Activated B cell treated with CpG ODN at 0.5 μM for 24 hours (primary cell): ENCODE data around the gene PKHD1. TPM values are rescaled to one million over a fixed set of nuclear protein-coding genes. Genes with fewer than 3 reads are reported as not detected.

ENCODE experiments used
- ATAC-seq: fragments of 200-7000 bp; cut with Tn5 transposase; one replicate; pipeline ENCODE4 v1.10.0; 2021; ENCODE audit warnings: low read depth, mild to moderate bottlenecking, moderate library complexity
- CTCF ChIA-PET: fragments of 350-600 bp; sonication (Branson Sonifier 250); formaldehyde crosslinking; loops from one replicate; lab custom pipeline; 2021; ENCODE audit warnings: antibody characterized with exemption; lab: Charles Lee
- POLR2A ChIA-PET: fragments of 350-600 bp; sonication (Branson Sonifier 250); formaldehyde crosslinking; loops from one replicate; lab custom pipeline; 2021; ENCODE audit warnings: antibody characterized with exemption; lab: Charles Lee
- DNase-seq: peaks from one replicate; pipeline ENCODE4 v3.0.0; 2022
- H3K27ac Mint-ChIP-seq: one replicate; pipeline ENCODE4 v1.8.0; 2020; ENCODE audit warnings: mixed read lengths
- H3K27me3 Mint-ChIP-seq: one replicate; pipeline ENCODE4 v1.8.0; 2021; ENCODE audit warnings: mixed read lengths
- H3K36me3 Mint-ChIP-seq: one replicate; pipeline ENCODE4 v1.8.0; 2021; ENCODE audit warnings: low read depth, mixed read lengths
- H3K4me1 Mint-ChIP-seq: one replicate; pipeline ENCODE4 v1.8.0; 2021; ENCODE audit warnings: mixed read lengths
- H3K4me3 Mint-ChIP-seq: one replicate; pipeline ENCODE4 v1.8.0; 2020; ENCODE audit warnings: mild to moderate bottlenecking, mixed read lengths
- H3K9me3 Mint-ChIP-seq: one replicate; pipeline ENCODE4 v1.8.0; 2020; ENCODE audit warnings: mixed read lengths
- CTCF ChIP-seq: fragments of 200-600 bp; IDR thresholded peaks from one replicate; pipeline ENCODE4 v1.8.0; 2022; ENCODE audit warnings: antibody characterized with exemption, mild to moderate bottlenecking
- intact Hi-C: fragments of 100-400 bp; cut with micrococcal nuclease; formaldehyde crosslinking; loops from one replicate; pipeline ENCODE4 v1.15.1; 2024
- total RNA-seq: library from RNA; stranded (reverse); gene quantifications from 2 replicates; pipeline ENCODE4 v1.2.3, GENCODE V29; 2022

PKHD1 gene
- total RNA-seq, 1 donor from 2014 or later: not detected

DNA sequence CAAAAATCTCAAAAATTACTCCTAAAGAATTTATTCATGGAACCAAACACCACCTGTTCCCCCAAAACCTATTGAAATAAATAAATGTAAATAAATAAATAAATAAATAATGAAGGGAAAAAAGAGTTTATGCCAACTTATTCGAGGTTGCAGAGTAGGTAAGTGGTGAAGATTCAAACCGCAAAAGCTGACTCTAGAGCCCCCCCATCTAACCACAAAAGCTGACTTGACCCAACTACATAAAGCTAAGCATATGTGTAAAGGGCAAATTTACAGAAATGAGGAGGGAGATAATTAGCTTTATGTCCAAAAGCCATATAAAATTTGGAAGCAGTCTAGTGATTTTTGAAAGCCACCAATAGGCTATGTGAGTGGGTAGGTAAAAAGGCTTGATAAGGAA, 486.9 kb downstream of the PKHD1 start:
- ChIA-PET CTCF (no interaction called here), POLR2A (no interaction called here)
- H3K27me3 Mint-ChIP-seq: no peaks in the 10 kb centered on the region
- no peaks in the 10 kb centered on the region for H3K4me1 Mint-ChIP-seq
- intact Hi-C loops: no loop called here
- H3K4me3 Mint-ChIP-seq: no peak overlapping the region
- DNase-seq: no peak
- no peak overlapping the region for H3K27ac Mint-ChIP-seq
- no peak for ATAC-seq
- TF ChIP-seq CTCF: no peak
- H3K36me3 Mint-ChIP-seq: no peaks in the 10 kb centered on the region
- peaks cover 11% of the 10 kb centered on the region for H3K9me3 Mint-ChIP-seq

GRCh38 chr6:51598171-51598570, 489.2 kb downstream of the PKHD1 start:
- TF ChIP-seq CTCF: no peak
- Mint-ChIP-seq H3K27me3 (no peaks in the 10 kb centered on the region), H3K4me1 (no peaks in the 10 kb centered on the region), H3K9me3 (peaks cover 17% of the 10 kb centered on the region), H3K4me3 (no peak overlapping the region), H3K36me3 (no peaks in the 10 kb centered on the region), H3K27ac (no peak overlapping the region)
- ChIA-PET CTCF (no interaction called here), POLR2A (no interaction called here)
- no peak for DNase-seq
- no peak for ATAC-seq
- intact Hi-C loops: no loop called here

DNA sequence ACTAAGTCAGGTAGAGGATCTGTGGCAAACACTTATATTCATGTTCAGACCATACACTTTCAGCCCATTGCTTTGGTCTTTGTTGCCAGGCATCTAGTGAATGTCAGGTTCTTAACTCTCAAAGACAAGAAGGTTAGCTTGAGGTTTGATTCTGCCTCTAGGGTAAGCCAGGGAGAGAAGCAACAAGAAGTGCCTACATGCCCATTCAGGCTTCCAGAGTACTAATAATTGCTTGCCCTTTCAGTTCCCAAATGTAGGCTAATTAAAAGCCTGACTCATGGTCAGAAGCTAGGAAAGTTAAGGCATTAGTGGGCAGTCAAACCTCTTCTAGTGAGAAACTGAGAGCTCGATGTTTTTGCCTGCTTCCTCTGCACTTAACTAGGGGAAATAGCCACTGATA, 492.4 kb downstream of the PKHD1 start:
- H3K4me1 Mint-ChIP-seq: no peaks in the 10 kb centered on the region
- CTCF ChIA-PET: no interaction called here
- no peak overlapping the region for H3K4me3 Mint-ChIP-seq
- DNase-seq: no peak
- no peak for TF ChIP-seq CTCF
- intact Hi-C loops: no loop called here
- no peak for ATAC-seq
- H3K36me3 Mint-ChIP-seq: no peaks in the 10 kb centered on the region
- no peaks in the 10 kb centered on the region for H3K27me3 Mint-ChIP-seq
- POLR2A ChIA-PET: no interaction called here
- H3K27ac Mint-ChIP-seq: no peak overlapping the region
- H3K9me3 Mint-ChIP-seq: peaks cover 17% of the 10 kb centered on the region

DNA sequence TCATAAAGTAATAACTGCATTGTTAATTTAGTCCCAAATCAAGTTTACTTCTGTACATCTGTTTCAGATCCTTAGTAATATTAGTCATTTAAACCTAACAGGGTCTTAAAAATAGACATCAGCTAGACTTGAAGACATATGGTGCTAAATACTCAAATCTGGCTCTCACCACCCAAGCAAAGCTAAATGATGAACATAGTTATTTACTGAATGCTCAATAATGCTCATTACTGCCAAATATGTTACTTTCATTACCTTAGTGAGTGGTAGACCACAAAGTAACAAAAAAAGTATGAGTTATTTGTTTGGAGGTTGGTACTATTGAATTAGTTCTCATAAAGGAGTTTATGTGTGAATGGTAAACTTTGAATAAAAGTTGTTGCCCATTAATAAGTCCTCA, 502.1 kb downstream of the PKHD1 start:
- ChIA-PET CTCF (no interaction called here), POLR2A (no interaction called here)
- H3K27me3 Mint-ChIP-seq: no peaks in the 10 kb centered on the region
- intact Hi-C loops: no loop called here
- H3K4me3 Mint-ChIP-seq: no peak overlapping the region
- no peaks in the 10 kb centered on the region for H3K36me3 Mint-ChIP-seq
- H3K4me1 Mint-ChIP-seq: no peaks in the 10 kb centered on the region
- no peak for TF ChIP-seq CTCF
- H3K27ac Mint-ChIP-seq: no peak overlapping the region
- peaks cover 5% of the 10 kb centered on the region for H3K9me3 Mint-ChIP-seq
- ATAC-seq: no peak
- no peak for DNase-seq

GRCh38 chr6:51584163-51584562, 503.2 kb downstream of the PKHD1 start:
- no peak for DNase-seq
- no peak overlapping the region for H3K27ac Mint-ChIP-seq
- no peaks in the 10 kb centered on the region for H3K27me3 Mint-ChIP-seq
- TF ChIP-seq CTCF: no peak
- intact Hi-C loops: no loop called here
- no peak overlapping the region for H3K4me3 Mint-ChIP-seq
- peaks cover 5% of the 10 kb centered on the region for H3K9me3 Mint-ChIP-seq
- H3K4me1 Mint-ChIP-seq: no peaks in the 10 kb centered on the region
- ATAC-seq: no peak
- ChIA-PET POLR2A (no interaction called here), CTCF (no interaction called here)
- no peaks in the 10 kb centered on the region for H3K36me3 Mint-ChIP-seq
